Measurements from ENCODE around the gene KIAA1217.

DNA sequence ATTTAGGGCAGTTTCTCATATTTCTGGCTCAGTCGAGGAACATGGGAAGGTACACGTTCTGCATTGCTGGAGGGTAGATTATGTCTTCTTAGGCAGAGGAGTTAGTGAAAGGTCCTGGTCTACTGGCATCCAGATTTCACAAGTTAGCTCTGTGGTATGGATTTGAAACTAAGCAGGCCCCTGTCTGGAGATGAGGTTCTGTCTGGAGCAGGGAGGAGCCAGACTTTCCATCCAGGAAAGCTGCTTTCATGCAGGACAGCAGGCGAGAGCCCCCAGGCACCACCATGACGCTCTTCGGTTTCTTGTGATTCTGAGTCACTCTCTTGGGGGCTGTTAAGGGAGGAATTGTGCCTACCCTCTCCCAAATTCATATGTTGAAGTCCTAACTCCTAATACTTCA is 184.3 kb downstream of the KIAA1217 start:
- TF ChIP-seq CTCF (IDR thresholded peaks at IDR 0.05; ENCODE audit: insufficient read depth, low read length, poor library complexity, severe bottlenecking): no peak
- no peak for TF ChIP-seq EZH2phosphoT487 (conservative IDR thresholded peaks at IDR 0.05; ENCODE audit: low read length)
